Right renal pelvis (tissue), 4 donors: ENCODE measurements around the gene MYH7. TPM values are rescaled to one million over a fixed set of nuclear protein-coding genes. Genes with fewer than 3 reads are reported as not detected.
"Not testable (repeated sequence)": the region's sequence is repeated elsewhere in the genome, so short reads cannot be mapped to it uniquely, and the experiment has no call there.

Source experiments
- DNase-seq, 4 donors: peaks; one replicate each; pipeline ENCODE4 v3.0.0-alpha.2; 2013; ENCODE audit warnings: low read depth in 4 of 4, low spot score in 3 of 4, missing footprints in 1 of 4
- polyA plus RNA-seq, 4 donors: library from polyadenylated mRNA; unstranded; fragments of 120-200 nt; gene quantifications; one replicate each; pipeline ENCODE4 v1.2.1, GENCODE V29; 2013; ENCODE audit not compliant: insufficient read length in 4 of 4

The MYH7 gene
- polyA plus RNA-seq, 4 donors: 0.19 to 0.32 (median 0.24) TPM

- no peak for DNase-seq
Measured at GRCh38 chr14:23409475-23409874, 26.0 kb downstream of the MYH7 start.

- no peak for DNase-seq
Measured at GRCh38 chr14:23408307-23408630, 27.2 kb downstream of the MYH7 start.

- no peak for DNase-seq
Measured at GRCh38 chr14:23407516-23408306, 27.7 kb downstream of the MYH7 start, which contains the start of gene MYH6. Gene MYH6 (minus strand): TSS chr14:23408273. CDS start chr14:23407223, 1,050 bp downstream.

GRCh38 chr14:23406725-23407355 lies 28.6 kb downstream of the MYH7 start:
- DNase-seq: no peak

GRCh38 chr14:23406244-23406643 lies 29.2 kb downstream of the MYH7 start:
- DNase-seq: no peak

- DNase-seq: no peak
Measured at GRCh38 chr14:23405516-23406025, 29.9 kb downstream of the MYH7 start.

- DNase-seq: no peak
Measured at GRCh38 chr14:23405096-23405495, 30.4 kb downstream of the MYH7 start.

GRCh38 chr14:23404331-23404900 lies 31.0 kb downstream of the MYH7 start:
- DNase-seq: no peak

GRCh38 chr14:23403908-23404307 lies 31.6 kb downstream of the MYH7 start:
- no peak for DNase-seq

- no peak for DNase-seq
Measured at GRCh38 chr14:23403139-23403438, 32.4 kb downstream of the MYH7 start.

- no peak for DNase-seq
Measured at GRCh38 chr14:23402296-23403138, 32.9 kb downstream of the MYH7 start.

- DNase-seq: no peak
Measured at GRCh38 chr14:23401291-23401690, 34.2 kb downstream of the MYH7 start.

GRCh38 chr14:23400496-23401149 lies 34.8 kb downstream of the MYH7 start:
- not testable (repeated sequence) for DNase-seq

- no peak for DNase-seq
Measured at GRCh38 chr14:23399591-23399990, 35.9 kb downstream of the MYH7 start.

- DNase-seq: no peak
Measured at GRCh38 chr14:23399136-23399535, 36.3 kb downstream of the MYH7 start.

GRCh38 chr14:23398348-23398747 lies 37.1 kb downstream of the MYH7 start:
- no peak for DNase-seq

- DNase-seq: no peak
Measured at GRCh38 chr14:23396781-23397407, 38.6 kb downstream of the MYH7 start.

GRCh38 chr14:23396126-23396525 lies 39.3 kb downstream of the MYH7 start:
- DNase-seq: no peak

- no peak for DNase-seq
Measured at GRCh38 chr14:23392613-23393012, 42.8 kb downstream of the MYH7 start.

- not testable (repeated sequence) for DNase-seq
Measured at GRCh38 chr14:23389871-23390270, 45.6 kb downstream of the MYH7 start.
